C4-2B (cell line): Measurements from ENCODE around the gene ANKS1B.
A peak's percentile ranks its signal among the peaks of the same experiment; 100 is the strongest.

ENCODE experiments used
- ZFX ChIP-seq: fragments of 450-650 bp; IDR thresholded peaks from 2 replicates; pipeline ENCODE4 v1.6.1; 2017
- TF ChIP-seq, protein P1 (sequence below): fragments of 450-650 bp; conservative IDR thresholded peaks from 2 replicates; pipeline ENCODE4 v1.5.1; 2017; ENCODE audit warnings: mild to moderate bottlenecking

DNA sequence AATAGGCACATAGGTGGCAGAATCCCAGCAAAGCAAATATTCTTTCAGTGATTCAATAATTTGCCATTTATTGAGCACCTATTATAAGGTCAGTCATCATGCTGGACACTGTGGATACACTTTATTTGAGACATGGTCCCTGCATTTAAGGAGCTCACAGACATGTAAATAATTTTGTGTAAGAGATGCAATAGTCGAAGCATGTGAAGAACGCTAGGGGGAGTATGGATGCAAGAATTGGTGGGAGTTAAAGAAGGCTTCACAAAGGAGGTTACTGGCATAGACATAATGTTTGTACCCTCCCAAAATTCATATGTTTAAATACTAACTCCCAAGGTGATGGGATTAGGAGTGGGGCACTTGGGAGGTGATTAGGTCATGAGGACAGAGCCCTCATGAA lies 597.8 kb downstream of the ANKS1B start:
- TF ChIP-seq, protein P1, sequence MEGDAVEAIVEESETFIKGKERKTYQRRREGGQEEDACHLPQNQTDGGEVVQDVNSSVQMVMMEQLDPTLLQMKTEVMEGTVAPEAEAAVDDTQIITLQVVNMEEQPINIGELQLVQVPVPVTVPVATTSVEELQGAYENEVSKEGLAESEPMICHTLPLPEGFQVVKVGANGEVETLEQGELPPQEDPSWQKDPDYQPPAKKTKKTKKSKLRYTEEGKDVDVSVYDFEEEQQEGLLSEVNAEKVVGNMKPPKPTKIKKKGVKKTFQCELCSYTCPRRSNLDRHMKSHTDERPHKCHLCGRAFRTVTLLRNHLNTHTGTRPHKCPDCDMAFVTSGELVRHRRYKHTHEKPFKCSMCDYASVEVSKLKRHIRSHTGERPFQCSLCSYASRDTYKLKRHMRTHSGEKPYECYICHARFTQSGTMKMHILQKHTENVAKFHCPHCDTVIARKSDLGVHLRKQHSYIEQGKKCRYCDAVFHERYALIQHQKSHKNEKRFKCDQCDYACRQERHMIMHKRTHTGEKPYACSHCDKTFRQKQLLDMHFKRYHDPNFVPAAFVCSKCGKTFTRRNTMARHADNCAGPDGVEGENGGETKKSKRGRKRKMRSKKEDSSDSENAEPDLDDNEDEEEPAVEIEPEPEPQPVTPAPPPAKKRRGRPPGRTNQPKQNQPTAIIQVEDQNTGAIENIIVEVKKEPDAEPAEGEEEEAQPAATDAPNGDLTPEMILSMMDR, result peak; percentile 58
- no peak for TF ChIP-seq ZFX
